Osteocyte (in vitro differentiated cells): Measurements from ENCODE around the gene ANGPT4. TPM values are rescaled to one million over a fixed set of nuclear protein-coding genes. Genes with fewer than 3 reads are reported as not detected.

Source experiments
- DNase-seq: peaks from one replicate; pipeline ENCODE4 v3.0.0; 2021; ENCODE audit warnings: mixed read lengths; ENCODE audit not compliant: unreplicated experiment; ENCODE audit errors: extremely low spot score
- H3K27ac Mint-ChIP-seq: one replicate; pipeline ENCODE4 v1.8.0; 2021; ENCODE audit warnings: mild to moderate bottlenecking, mixed read lengths; ENCODE audit not compliant: unreplicated experiment
- H3K27me3 Mint-ChIP-seq: one replicate; pipeline ENCODE4 v1.8.0; 2021; ENCODE audit warnings: mixed read lengths; ENCODE audit not compliant: unreplicated experiment
- H3K36me3 Mint-ChIP-seq: one replicate; pipeline ENCODE4 v1.8.0; 2021; ENCODE audit warnings: mixed read lengths; ENCODE audit not compliant: unreplicated experiment
- H3K4me1 Mint-ChIP-seq: one replicate; pipeline ENCODE4 v1.8.0; 2021; ENCODE audit warnings: mixed read lengths; ENCODE audit not compliant: unreplicated experiment
- H3K4me3 Mint-ChIP-seq: one replicate; pipeline ENCODE4 v1.8.0; 2021; ENCODE audit warnings: mild to moderate bottlenecking, moderate library complexity, mixed read lengths; ENCODE audit not compliant: unreplicated experiment
- H3K9me3 Mint-ChIP-seq: one replicate; pipeline ENCODE4 v1.8.0; 2021; ENCODE audit warnings: mixed read lengths; ENCODE audit not compliant: unreplicated experiment
- long read RNA-seq: library from polyadenylated mRNA; unstranded; transcript quantifications from one replicate; pipeline ENCODE4 v2.0.0, GENCODE V29; 2021
- total RNA-seq: library from RNA; stranded (reverse); gene quantifications from 2 replicates; pipeline ENCODE4 v1.2.1, GENCODE V29; 2021
- TF ChIP-seq, protein P1 (sequence below): fragments of 200-600 bp; sonication (generic); IDR thresholded peaks from 2 replicates; pipeline ENCODE4 v1.5.0; 2021; ENCODE audit warnings: antibody characterized with exemption, mild to moderate bottlenecking, moderate library complexity

Gene ANGPT4
- not detected in 2 replicates for total RNA-seq
- long read RNA-seq: 0 reads

DNA sequence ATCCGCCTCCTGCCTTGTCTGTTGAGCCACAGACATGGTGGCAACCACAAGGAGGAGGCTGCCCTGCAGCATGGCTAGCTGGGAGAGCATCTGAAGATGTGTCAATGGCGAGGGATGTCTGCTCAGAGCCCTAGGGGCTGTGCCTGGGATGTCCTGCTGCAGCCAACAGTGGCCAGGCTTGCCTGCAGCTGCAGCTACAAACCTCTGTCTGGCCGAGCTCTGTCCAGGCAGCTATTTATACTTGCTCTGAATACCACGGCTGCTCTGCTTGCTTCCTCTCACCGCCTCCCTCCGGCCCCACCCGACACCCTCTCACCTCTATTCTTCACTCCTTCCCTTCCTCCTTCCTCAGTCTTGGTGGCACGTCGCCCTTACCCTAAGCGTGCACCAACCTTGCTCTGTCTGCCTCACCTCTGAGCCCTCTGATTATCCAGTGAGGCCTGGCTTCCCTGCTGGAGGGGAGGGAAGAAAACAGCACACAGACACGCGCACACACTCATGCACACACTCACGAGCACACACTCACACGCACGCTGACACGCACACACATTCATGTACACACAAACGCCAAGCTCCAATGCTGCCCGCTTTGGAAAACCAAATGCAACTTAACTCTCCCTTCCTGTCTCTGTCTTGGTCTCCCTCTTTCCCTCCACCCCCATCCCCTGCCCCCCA lies at the start of gene ANGPT4:
Gene ANGPT4 (minus strand): TSS at position 210 of the 675 bp plus-strand sequence. CDS start 120 bp downstream, at position 90.
- no peak within 1 kb of the TSS for H3K27ac Mint-ChIP-seq
- peaks cover 4% of the 10 kb centered on the region for H3K4me1 Mint-ChIP-seq
- no peak for DNase-seq
- H3K36me3 Mint-ChIP-seq: no peaks in the 10 kb centered on the region
- H3K27me3 Mint-ChIP-seq: no peaks in the 10 kb centered on the region
- H3K4me3 Mint-ChIP-seq: no peak within 1 kb of the TSS
- H3K9me3 Mint-ChIP-seq: no peaks in the 10 kb centered on the region
- TF ChIP-seq, protein P1, sequence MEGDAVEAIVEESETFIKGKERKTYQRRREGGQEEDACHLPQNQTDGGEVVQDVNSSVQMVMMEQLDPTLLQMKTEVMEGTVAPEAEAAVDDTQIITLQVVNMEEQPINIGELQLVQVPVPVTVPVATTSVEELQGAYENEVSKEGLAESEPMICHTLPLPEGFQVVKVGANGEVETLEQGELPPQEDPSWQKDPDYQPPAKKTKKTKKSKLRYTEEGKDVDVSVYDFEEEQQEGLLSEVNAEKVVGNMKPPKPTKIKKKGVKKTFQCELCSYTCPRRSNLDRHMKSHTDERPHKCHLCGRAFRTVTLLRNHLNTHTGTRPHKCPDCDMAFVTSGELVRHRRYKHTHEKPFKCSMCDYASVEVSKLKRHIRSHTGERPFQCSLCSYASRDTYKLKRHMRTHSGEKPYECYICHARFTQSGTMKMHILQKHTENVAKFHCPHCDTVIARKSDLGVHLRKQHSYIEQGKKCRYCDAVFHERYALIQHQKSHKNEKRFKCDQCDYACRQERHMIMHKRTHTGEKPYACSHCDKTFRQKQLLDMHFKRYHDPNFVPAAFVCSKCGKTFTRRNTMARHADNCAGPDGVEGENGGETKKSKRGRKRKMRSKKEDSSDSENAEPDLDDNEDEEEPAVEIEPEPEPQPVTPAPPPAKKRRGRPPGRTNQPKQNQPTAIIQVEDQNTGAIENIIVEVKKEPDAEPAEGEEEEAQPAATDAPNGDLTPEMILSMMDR: no peak

DNA sequence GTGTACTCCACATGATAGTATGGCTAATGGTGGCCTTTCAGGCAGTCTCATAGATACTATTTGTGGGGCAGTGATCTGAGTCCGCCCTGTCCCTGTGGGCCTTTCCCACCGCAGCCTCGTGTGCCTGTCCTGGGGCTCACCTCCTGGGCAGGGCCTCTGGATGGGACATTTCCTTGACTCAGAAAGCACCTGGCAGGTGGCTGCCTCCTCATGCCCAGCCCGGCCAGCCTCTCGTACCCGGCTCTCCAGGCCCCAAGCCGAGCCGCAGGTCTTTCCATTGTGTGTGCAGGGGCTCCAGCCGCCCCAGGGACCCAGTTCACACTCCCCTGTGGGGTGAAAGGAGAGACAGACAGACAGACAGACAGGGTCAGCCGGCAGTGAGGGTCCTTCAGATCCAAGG lies 47.7 kb upstream of the ANGPT4 start:
- no peaks in the 10 kb centered on the region for H3K9me3 Mint-ChIP-seq
- H3K4me1 Mint-ChIP-seq: no peaks in the 10 kb centered on the region
- H3K36me3 Mint-ChIP-seq: no peaks in the 10 kb centered on the region
- peaks cover 2% of the 10 kb centered on the region for H3K27me3 Mint-ChIP-seq
- TF ChIP-seq, protein P1: no peak
- no peak overlapping the region for H3K27ac Mint-ChIP-seq
- no peak for DNase-seq
- H3K4me3 Mint-ChIP-seq: no peak overlapping the region

GRCh38 chr20:962683-963082 lies 46.5 kb upstream of the ANGPT4 start:
- Mint-ChIP-seq H3K4me3 (no peak overlapping the region), H3K36me3 (no peaks in the 10 kb centered on the region), H3K27me3 (peaks cover 2% of the 10 kb centered on the region), H3K27ac (no peak overlapping the region), H3K4me1 (no peaks in the 10 kb centered on the region), H3K9me3 (no peaks in the 10 kb centered on the region)
- TF ChIP-seq, protein P1: no peak
- no peak for DNase-seq

- TF ChIP-seq, protein P1: no peak
- Mint-ChIP-seq H3K9me3 (no peaks in the 10 kb centered on the region), H3K27me3 (peaks cover 2% of the 10 kb centered on the region), H3K36me3 (no peaks in the 10 kb centered on the region), H3K4me3 (no peak overlapping the region), H3K4me1 (no peaks in the 10 kb centered on the region), H3K27ac (no peak overlapping the region)
- DNase-seq: no peak
Measured at GRCh38 chr20:962223-962622, 46.1 kb upstream of the ANGPT4 start.

GRCh38 chr20:961768-962167 lies 45.6 kb upstream of the ANGPT4 start:
- Mint-ChIP-seq H3K27me3 (peaks cover 2% of the 10 kb centered on the region), H3K27ac (no peak overlapping the region), H3K9me3 (no peaks in the 10 kb centered on the region), H3K4me1 (no peaks in the 10 kb centered on the region), H3K4me3 (no peak overlapping the region), H3K36me3 (no peaks in the 10 kb centered on the region)
- DNase-seq: no peak
- TF ChIP-seq, protein P1: no peak
